K562 (cell line): ENCODE results near the gene ZBTB9. TPM values are rescaled to one million over a fixed set of nuclear protein-coding genes. Genes with fewer than 3 reads are reported as not detected.
A peak's percentile ranks its signal among the peaks of the same experiment; 100 is the strongest.

Source experiments
- ATF1 ChIP-seq, 2 experiments: fragments of 450-650 bp in 1 of 2; IDR thresholded peaks; 2 replicates each; pipeline ENCODE4 v1.6.1; 2016; ENCODE audit warnings: missing compliant biosample characterization in 1 of 2, missing genetic modification characterization in 1 of 2
- BDP1 ChIP-seq: IDR thresholded peaks from 3 replicates; pipeline ENCODE4 v1.6.1; 2011; ENCODE audit not compliant: insufficient read length, insufficient read depth
- BMI1 ChIP-seq: fragments of 150-350 bp; IDR thresholded peaks from 2 replicates; pipeline ENCODE4 v1.6.1; 2014; ENCODE audit warnings: low read length
- DPF2 ChIP-seq: fragments of 450-650 bp; IDR thresholded peaks from 2 replicates; pipeline ENCODE4 v1.6.1; 2016
- ERF ChIP-seq: fragments of 450-650 bp; formaldehyde crosslinking; IDR thresholded peaks from 2 replicates; pipeline ENCODE4 v1.4.0; 2020; ENCODE audit warnings: mild to moderate bottlenecking, mixed read lengths
- FOXJ2 ChIP-seq: fragments of 200-800 bp; sonication (Bioruptor generic); IDR thresholded peaks from 2 replicates; pipeline ENCODE4 v1.6.1; 2016; ENCODE audit warnings: missing genetic modification characterization, missing compliant biosample characterization
- HCFC1 ChIP-seq: IDR thresholded peaks from 2 replicates; pipeline ENCODE4 v1.6.1; 2012; ENCODE audit warnings: low read depth, low read length, improper control_type of control experiment
- HMG20B ChIP-seq: fragments of 250-450 bp; sonication (Bioruptor Pico); IDR thresholded peaks from 2 replicates; pipeline ENCODE4 v1.5.0; 2021; ENCODE audit warnings: mild to moderate bottlenecking
- MTA1 ChIP-seq: fragments of 450-650 bp; IDR thresholded peaks from 2 replicates; pipeline ENCODE4 v1.6.1; 2017; ENCODE audit warnings: borderline replicate concordance
- NBN ChIP-seq: fragments of 450-650 bp; IDR thresholded peaks from 2 replicates; pipeline ENCODE4 v1.6.1; 2016; ENCODE audit warnings: low read depth, mild to moderate bottlenecking
- OTX1 ChIP-seq: fragments of 450-650 bp; formaldehyde crosslinking; IDR thresholded peaks from 2 replicates; pipeline ENCODE4 v1.4.0; 2022; ENCODE audit warnings: mild to moderate bottlenecking
- POLR3G ChIP-seq: IDR thresholded peaks from 2 replicates; pipeline ENCODE4 v1.6.1; 2011; ENCODE audit not compliant: insufficient read length, insufficient replicate concordance; ENCODE audit errors: extremely low read depth
- RAD21 ChIP-seq, 2 experiments: fragments of 250-450 bp in 1 of 2; fragments of 450-650 bp in 1 of 2; sonication (Bioruptor Pico) in 1 of 2; formaldehyde crosslinking in 1 of 2; IDR thresholded peaks in 1 of 2; conservative IDR thresholded peaks in 1 of 2; 2 replicates each; pipeline versions ENCODE4 v1.4.0 to v1.8.0; 2020 to 2022; ENCODE audit warnings: mild to moderate bottlenecking in 2 of 2, moderate library complexity in 1 of 2
- SAFB2 ChIP-seq: fragments of 200-400 bp; formaldehyde crosslinking; IDR thresholded peaks from 2 replicates; pipeline ENCODE4 v1.6.1; 2018; ENCODE audit warnings: borderline replicate concordance, low read length, low read depth, moderate library complexity; ENCODE audit not compliant: severe bottlenecking
- SNIP1 ChIP-seq: fragments of 450-650 bp; IDR thresholded peaks from 2 replicates; pipeline ENCODE4 v1.7.1; 2017; ENCODE audit warnings: low read depth, mild to moderate bottlenecking
- TOE1 ChIP-seq, 2 experiments: fragments of 450-650 bp in 1 of 2; sonication (generic) in 1 of 2; formaldehyde crosslinking in 1 of 2; IDR thresholded peaks; 2 replicates each; pipeline versions ENCODE4 v1.7.1 to v1.8.0; 2016 to 2022; ENCODE audit warnings: borderline replicate concordance in 2 of 2, mild to moderate bottlenecking in 2 of 2, antibody characterized with exemption in 1 of 2, inconsistent platforms in 1 of 2, low read depth in 1 of 2, missing genetic modification reagents in 1 of 2, moderate library complexity in 1 of 2
- XRCC4 ChIP-seq: IDR thresholded peaks from one replicate; pipeline ENCODE4 v1.6.1; 2011; ENCODE audit not compliant: insufficient read depth, insufficient read length; ENCODE audit errors: extremely low read depth
- ZNF384 ChIP-seq: IDR thresholded peaks from 2 replicates; pipeline ENCODE4 v1.6.1; 2012; ENCODE audit warnings: low read depth, low read length, improper control_type of control experiment
- ZNF431 ChIP-seq: sonication (generic); formaldehyde crosslinking; IDR thresholded peaks from 2 replicates; pipeline ENCODE4 v1.8.0; 2022; ENCODE audit warnings: mild to moderate bottlenecking, missing genetic modification reagents
- polyA plus RNA-seq, 8 experiments: library from polyadenylated mRNA; depleted of rRNA in 4 of 8; stranded (reverse) in 5 of 8; unstranded in 3 of 8; fragments of >200 nt; fragmentation: Nextera tagmentation in 2 of 8; fragmentation: Illumina TruSeq in 1 of 8; extraction: Ambion mirVana in 2 of 8; extraction: Trizol in 1 of 8; gene quantifications; 2 replicates each; pipeline versions ENCODE4 v1.2.1 to v1.2.3, GENCODE V29; 2011 to 2014; ENCODE audit warnings: inconsistent platforms in 1 of 8, missing spikeins in 1 of 8
- total RNA-seq, 7 experiments: library from RNA; depleted of rRNA in 6 of 7; stranded (reverse); fragments of >200 nt in 6 of 7; fragmentation: Illumina TruSeq in 2 of 7; extraction: Trizol in 2 of 7; gene quantifications; 2 replicates each; pipeline versions ENCODE4 v1.2.1 to v1.2.3, GENCODE V29; 2011 to 2021; ENCODE audit warnings: low replicate concordance in 1 of 7
- TF ChIP-seq, protein P1 (sequence below): sonication (generic); formaldehyde crosslinking; IDR thresholded peaks from 2 replicates; pipeline ENCODE4 v1.9.0; 2022; ENCODE audit warnings: mild to moderate bottlenecking, missing genetic modification reagents
- TF ChIP-seq, protein P2 (sequence below): fragments of 450-650 bp; IDR thresholded peaks from one replicate; pipeline ENCODE4 v1.6.1; 2018; ENCODE audit warnings: mild to moderate bottlenecking, moderate library complexity; ENCODE audit not compliant: partially characterized antibody
- TF ChIP-seq, protein P3 (sequence below): fragments of 250-450 bp; sonication (Bioruptor Pico); IDR thresholded peaks from 2 replicates; pipeline ENCODE4 v1.8.0; 2022; ENCODE audit warnings: moderate library complexity, mild to moderate bottlenecking, inconsistent platforms
- TF ChIP-seq, protein P4 (sequence below): fragments of 450-650 bp; formaldehyde crosslinking; IDR thresholded peaks from 2 replicates; pipeline ENCODE4 v1.4.0; 2022; ENCODE audit warnings: missing genetic modification characterization

The ZBTB9 gene
- total and polyA plus RNA-seq, 9 of the 15 experiments (the other 6 are each of a cell fraction or from before 2014, with no cell fraction given), result 1.9 to 19.5 (median 10.4) TPM

DNA sequence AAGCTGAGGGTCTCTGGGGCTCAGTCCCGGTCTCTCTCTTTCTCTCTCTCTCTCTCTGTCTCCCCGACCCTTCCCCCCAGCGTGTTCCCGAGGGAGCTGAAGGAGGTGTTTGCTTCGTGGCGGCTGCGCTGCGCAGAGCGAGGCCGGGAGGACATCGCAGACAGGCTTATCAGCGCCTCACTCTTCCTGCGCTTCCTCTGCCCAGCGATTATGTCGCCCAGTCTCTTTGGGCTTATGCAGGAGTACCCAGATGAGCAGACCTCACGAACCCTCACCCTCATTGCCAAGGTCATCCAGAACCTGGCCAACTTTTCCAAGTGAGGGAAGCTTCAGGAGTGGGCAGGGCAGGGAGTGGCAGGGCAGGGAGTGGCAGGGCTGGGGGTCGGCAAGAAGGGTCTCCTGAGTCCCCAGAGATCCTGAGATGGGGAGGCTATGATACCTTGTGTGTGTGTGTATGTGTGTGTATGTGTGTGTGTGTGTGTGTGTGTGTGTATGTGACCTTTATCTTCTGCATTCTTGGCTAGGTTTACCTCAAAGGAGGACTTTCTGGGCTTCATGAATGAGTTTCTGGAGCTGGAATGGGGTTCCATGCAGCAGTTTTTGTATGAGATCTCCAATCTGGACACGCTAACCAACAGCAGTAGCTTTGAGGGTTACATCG lies 13.6 kb upstream of the ZBTB9 start (continued):
- TF ChIP-seq ATF1 (CRISPR knock-in tag; IDR thresholded peaks at IDR 0.05) (no peak), ATF1 (tag; IDR thresholded peaks at IDR 0.05) (0 out of 2 replicates have a peak, but pooled peaks have one; percentile 25), XRCC4 (no peak), SAFB2 (no peak), NBN (0 out of 2 replicates have a peak, but pooled peaks have one; percentile 13), POLR3G (no peak), BDP1 (no peak), OTX1 (CRISPR knock-in tag) (no peak), HMG20B (CRISPR knock-in tag) (no peak), SNIP1 (no peak), ZNF384 (no peak), DPF2 (0 out of 2 replicates have a peak, but pooled peaks have one; percentile 35), MTA1 (no peak), ERF (CRISPR knock-in tag) (0 out of 2 replicates have a peak, but pooled peaks have one; percentile 15), HCFC1 (no peak), ZNF431 (CRISPR knock-in tag) (no peak), FOXJ2 (tag) (no peak), TOE1 (IDR thresholded peaks at IDR 0.05; ENCODE audit: borderline replicate concordance) (peak; percentile 34; the same call in 1 of the 2 replicates), TOE1 (CRISPR knock-in tag; IDR thresholded peaks at IDR 0.05; ENCODE audit: borderline replicate concordance, low read depth) (no peak), RAD21 (CRISPR knock-in tag; conservative IDR thresholded peaks at IDR 0.05 in 1 of 2, IDR thresholded peaks at IDR 0.05 in 1 of 2) (no peak), BMI1 (no peak)
- TF ChIP-seq, protein P1, sequence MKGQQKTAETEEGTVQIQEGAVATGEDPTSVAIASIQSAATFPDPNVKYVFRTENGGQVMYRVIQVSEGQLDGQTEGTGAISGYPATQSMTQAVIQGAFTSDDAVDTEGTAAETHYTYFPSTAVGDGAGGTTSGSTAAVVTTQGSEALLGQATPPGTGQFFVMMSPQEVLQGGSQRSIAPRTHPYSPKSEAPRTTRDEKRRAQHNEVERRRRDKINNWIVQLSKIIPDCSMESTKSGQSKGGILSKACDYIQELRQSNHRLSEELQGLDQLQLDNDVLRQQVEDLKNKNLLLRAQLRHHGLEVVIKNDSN (CRISPR knock-in tag), result no peak
- TF ChIP-seq, protein P2, sequence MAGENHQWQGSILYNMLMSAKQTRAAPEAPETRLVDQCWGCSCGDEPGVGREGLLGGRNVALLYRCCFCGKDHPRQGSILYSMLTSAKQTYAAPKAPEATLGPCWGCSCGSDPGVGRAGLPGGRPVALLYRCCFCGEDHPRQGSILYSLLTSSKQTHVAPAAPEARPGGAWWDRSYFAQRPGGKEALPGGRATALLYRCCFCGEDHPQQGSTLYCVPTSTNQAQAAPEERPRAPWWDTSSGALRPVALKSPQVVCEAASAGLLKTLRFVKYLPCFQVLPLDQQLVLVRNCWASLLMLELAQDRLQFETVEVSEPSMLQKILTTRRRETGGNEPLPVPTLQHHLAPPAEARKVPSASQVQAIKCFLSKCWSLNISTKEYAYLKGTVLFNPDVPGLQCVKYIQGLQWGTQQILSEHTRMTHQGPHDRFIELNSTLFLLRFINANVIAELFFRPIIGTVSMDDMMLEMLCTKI, result no peak
- TF ChIP-seq, protein P3, sequence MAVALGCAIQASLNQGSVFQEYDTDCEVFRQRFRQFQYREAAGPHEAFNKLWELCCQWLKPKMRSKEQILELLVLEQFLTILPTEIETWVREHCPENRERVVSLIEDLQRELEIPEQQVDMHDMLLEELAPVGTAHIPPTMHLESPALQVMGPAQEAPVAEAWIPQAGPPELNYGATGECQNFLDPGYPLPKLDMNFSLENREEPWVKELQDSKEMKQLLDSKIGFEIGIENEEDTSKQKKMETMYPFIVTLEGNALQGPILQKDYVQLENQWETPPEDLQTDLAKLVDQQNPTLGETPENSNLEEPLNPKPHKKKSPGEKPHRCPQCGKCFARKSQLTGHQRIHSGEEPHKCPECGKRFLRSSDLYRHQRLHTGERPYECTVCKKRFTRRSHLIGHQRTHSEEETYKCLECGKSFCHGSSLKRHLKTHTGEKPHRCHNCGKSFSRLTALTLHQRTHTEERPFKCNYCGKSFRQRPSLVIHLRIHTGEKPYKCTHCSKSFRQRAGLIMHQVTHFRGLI (CRISPR knock-in tag), result no peak
- TF ChIP-seq, protein P4, sequence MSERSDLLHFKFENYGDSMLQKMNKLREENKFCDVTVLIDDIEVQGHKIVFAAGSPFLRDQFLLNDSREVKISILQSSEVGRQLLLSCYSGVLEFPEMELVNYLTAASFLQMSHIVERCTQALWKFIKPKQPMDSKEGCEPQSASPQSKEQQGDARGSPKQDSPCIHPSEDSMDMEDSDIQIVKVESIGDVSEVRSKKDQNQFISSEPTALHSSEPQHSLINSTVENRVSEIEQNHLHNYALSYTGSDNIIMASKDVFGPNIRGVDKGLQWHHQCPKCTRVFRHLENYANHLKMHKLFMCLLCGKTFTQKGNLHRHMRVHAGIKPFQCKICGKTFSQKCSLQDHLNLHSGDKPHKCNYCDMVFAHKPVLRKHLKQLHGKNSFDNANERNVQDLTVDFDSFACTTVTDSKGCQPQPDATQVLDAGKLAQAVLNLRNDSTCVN (CRISPR knock-in tag), result 0 out of 2 replicates have a peak, but pooled peaks have one; percentile 54
